Nasal cavity respiratory epithelium epithelial cell of viscerocranial mucosa (primary cell): ENCODE data around the gene TOMM7. TPM values are rescaled to one million over a fixed set of nuclear protein-coding genes. Genes with fewer than 3 reads are reported as not detected.

Source experiments
- total RNA-seq: library from RNA; depleted of rRNA; stranded (reverse); fragments of >200 nt; gene quantifications from 2 replicates; pipeline ENCODE4 v1.2.3, GENCODE V29; 2014

Gene TOMM7
- 121 and 178 TPM in 2 replicates for total RNA-seq

DNA sequence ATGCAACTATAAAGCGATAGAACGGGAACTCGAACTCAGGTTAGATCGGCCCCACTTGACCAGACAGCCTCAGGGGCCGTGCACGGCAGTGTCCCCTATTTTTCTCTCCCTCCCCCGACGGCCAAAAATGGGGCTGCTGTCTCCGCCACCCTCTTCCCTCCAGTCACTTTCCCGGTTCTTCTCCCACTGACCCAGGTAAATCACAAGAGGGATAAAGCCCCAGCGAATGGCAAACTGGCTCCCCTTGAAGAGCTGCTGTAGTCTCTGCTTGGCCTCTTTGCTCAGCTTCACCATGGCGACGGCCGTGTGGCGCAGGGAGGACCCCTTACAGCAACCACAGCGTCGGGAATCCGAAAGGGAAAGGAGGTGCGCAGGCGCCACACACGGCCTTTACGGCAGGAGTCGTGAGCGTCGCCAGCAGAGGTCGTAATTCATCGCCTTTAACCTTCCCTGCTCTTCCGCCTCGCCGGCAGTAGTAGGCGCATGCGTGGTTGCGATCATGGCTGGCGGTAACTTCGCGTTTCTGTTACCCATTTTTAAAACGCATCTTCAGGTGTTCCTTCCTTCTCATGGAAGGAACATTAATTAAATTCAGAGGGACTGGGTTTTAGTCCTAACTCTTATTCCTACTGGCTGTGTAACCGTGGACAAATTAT, at the start of gene TOMM7:
TSS of gene TOMM7 (minus strand) at position 364 of the 656 bp plus-strand sequence. CDS start at position 294, 70 bp downstream.

Other genes starting within 250 kb of the TOMM7 start
- gene IL6, start 95.6 kb downstream of the TOMM7 start, total RNA-seq: 0.34 and 3.1 TPM in 2 replicates
- 16.7 and 47.6 TPM in 2 replicates for gene HYCC1, start 191.3 kb upstream of the TOMM7 start, total RNA-seq